DMS153 treated with DMSO at 0.1 percent for 48 hours (cell line): ENCODE data around the gene SPIRE2.
"Not testable (repeated sequence)": the region's sequence is repeated elsewhere in the genome, so short reads cannot be mapped to it uniquely, and the experiment has no call there.

ENCODE experiments used
- DNase-seq: peaks from one replicate; lab custom pipeline; 2025; ENCODE audit not compliant: unreplicated experiment; lab: John Stamatoyannopoulos, UW

The SPIRE2 gene

GRCh38 chr16:89912143-89912542 is 83.9 kb downstream of the SPIRE2 start:
- DNase-seq: no peak

GRCh38 chr16:89912627-89913026 is 84.4 kb downstream of the SPIRE2 start:
- no peak for DNase-seq

GRCh38 chr16:89913408-89914387 is 85.4 kb downstream of the SPIRE2 start:
- DNase-seq: no peak

- DNase-seq: not testable (repeated sequence)
These were observed 86.5 kb downstream of the SPIRE2 start for GRCh38 chr16:89914642-89915285.

GRCh38 chr16:89915303-89916232 is 87.3 kb downstream of the SPIRE2 start:
- no peak for DNase-seq

- DNase-seq: peak; percentile 86
These were observed 89.6 kb downstream of the SPIRE2 start for GRCh38 chr16:89917773-89918452.

GRCh38 chr16:89918453-89919347 is 90.4 kb downstream of the SPIRE2 start, which contains the start of gene MC1R:
MC1R (plus strand) TSS chr16:89918862; CDS start chr16:89919259, 397 bp downstream.
- DNase-seq: no peak

GRCh38 chr16:89919535-89920406 is 91.5 kb downstream of the SPIRE2 start:
- DNase-seq: no peak

- no peak for DNase-seq
These were observed 92.4 kb downstream of the SPIRE2 start for GRCh38 chr16:89920723-89921122.
